Heart left ventricle (tissue), 13 donors: ENCODE data around the gene MAP3K7CL.

ENCODE experiments used
- CTCF ChIP-seq, 12 donors: fragments of 200-600 bp; sonication (generic) in 4 of 12; IDR thresholded peaks; one replicate each; pipeline versions ENCODE4 v1.5.0 to v1.8.0; 2018 to 2022; ENCODE audit warnings: antibody characterized with exemption in 12 of 12, mild to moderate bottlenecking in 5 of 12
- POLR2A ChIP-seq, 2 donors: fragments of 450-650 bp; IDR thresholded peaks; one replicate each; pipeline ENCODE4 v1.6.1; 2017; ENCODE audit warnings: antibody characterized with exemption in 2 of 2, mild to moderate bottlenecking in 2 of 2, moderate library complexity in 2 of 2
- donor health status: ischemic (EF 13 %, LVEDD 7.1; RV severe dilation, severe dysfunction).
- donor health status: DM: no; HTN: yes; CAD: no.
- donor health status: DM: no; HTN: no; CAD: no.
- donor health status: ischemic (EF 25% LVEDD 6.9; RV normal size, moderate dysfunction).
- donor health status: ischemic (EF 25% LVEDD 5.7; RV mildly dilated, moderate dysfunction).
- donor health status: ischemic (EF 35%, LVEDD 5.7; RV mildly dilated, moderate dysfunction).
- donor health status: nonischemic (EF 11% LVEDD 7.7; RV severe dilation, severe dysfunction).
- donor health status: DM: yes; HTN: yes; CAD: no.
- donor health status: PGD.
- donor health status: ischemic (EF 29% LVEDD 5.4; RV normal size, mild dysfunction).
- donor health status: nonischemic (EF 23%, LVEDD 6.1; RV moderate dilation, normal function).

- TF ChIP-seq POLR2A (IDR thresholded peaks at IDR 0.05) (no peak), CTCF (IDR thresholded peaks at IDR 0.05) (no peak)
These were observed 5.8 kb upstream of the MAP3K7CL start for GRCh38 chr21:29124645-29125044.
